Measurements from ENCODE around the gene KLHL41. TPM values are rescaled to one million over a fixed set of nuclear protein-coding genes. Genes with fewer than 3 reads are reported as not detected.
"Not testable (repeated sequence)": the region's sequence is repeated elsewhere in the genome, so short reads cannot be mapped to it uniquely, and the experiment has no call there.

KLHL41 gene
- total RNA-seq, 2 donors from 2014 or later: 0.37 to 0.61 TPM

GRCh38 chr2:169513926-169514325 lies 4.4 kb downstream of the KLHL41 start:
- H3K4me3 ChIP-seq: no peak overlapping the region
- H3K27ac ChIP-seq: no peak overlapping the region
- no peaks in the 10 kb centered on the region for H3K27me3 ChIP-seq
- no peaks in the 10 kb centered on the region for H3K9me3 ChIP-seq
- H3K36me3 ChIP-seq: no peaks in the 10 kb centered on the region
- no peak for TF ChIP-seq CTCF (IDR thresholded peaks at IDR 0.05)
- no peak for DNase-seq
- intact Hi-C loops (cut with DNase I): no loop called here
- H3K4me1 ChIP-seq: no peaks in the 10 kb centered on the region
- H3K9ac ChIP-seq (ENCODE audit: low read depth in 2 of 2, low read length in 2 of 2): no peak overlapping the region

- H3K4me3 ChIP-seq; H3K9ac ChIP-seq (ENCODE audit: low read depth in 2 of 2, low read length in 2 of 2); DNase-seq; H3K4me1 ChIP-seq; intact Hi-C loops (cut with DNase I); H3K36me3 ChIP-seq; H3K9me3 ChIP-seq; H3K27me3 ChIP-seq; H3K27ac ChIP-seq: not testable (repeated sequence)
Observed at GRCh38 chr2:169514758-169515157, 5.3 kb downstream of the KLHL41 start.

- H3K27ac ChIP-seq; H3K9ac ChIP-seq (ENCODE audit: low read depth in 2 of 2, low read length in 2 of 2); H3K9me3 ChIP-seq; H3K4me3 ChIP-seq; H3K4me1 ChIP-seq; intact Hi-C loops (cut with DNase I); H3K36me3 ChIP-seq; H3K27me3 ChIP-seq; DNase-seq: not testable (repeated sequence)
Observed at GRCh38 chr2:169516488-169516995, 7.0 kb downstream of the KLHL41 start.

GRCh38 chr2:169520896-169521295 lies 11.4 kb downstream of the KLHL41 start:
- H3K9ac ChIP-seq (ENCODE audit: low read depth in 2 of 2, low read length in 2 of 2): no peak overlapping the region
- H3K4me1 ChIP-seq: no peaks in the 10 kb centered on the region
- DNase-seq: no peak
- H3K36me3 ChIP-seq: no peaks in the 10 kb centered on the region
- intact Hi-C loops (cut with DNase I): no loop called here
- TF ChIP-seq CTCF (IDR thresholded peaks at IDR 0.05): no peak
- no peak overlapping the region for H3K27ac ChIP-seq
- no peaks in the 10 kb centered on the region for H3K27me3 ChIP-seq
- H3K9me3 ChIP-seq: no peaks in the 10 kb centered on the region
- no peak overlapping the region for H3K4me3 ChIP-seq

GRCh38 chr2:169523681-169524080 lies 14.2 kb downstream of the KLHL41 start:
- Histone ChIP-seq H3K27ac (no peak overlapping the region), H3K36me3 (no peaks in the 10 kb centered on the region), H3K9ac (ENCODE audit: low read depth in 2 of 2, low read length in 2 of 2) (no peak overlapping the region), H3K9me3 (no peaks in the 10 kb centered on the region), H3K27me3 (no peaks in the 10 kb centered on the region), H3K4me3 (no peak overlapping the region), H3K4me1 (no peaks in the 10 kb centered on the region)
- no peak for DNase-seq
- intact Hi-C loops (cut with DNase I): no loop called here
- no peak for TF ChIP-seq CTCF (IDR thresholded peaks at IDR 0.05)

- intact Hi-C loops (cut with DNase I): no loop called here
- H3K36me3 ChIP-seq: no peaks in the 10 kb centered on the region
- H3K27ac ChIP-seq: no peak overlapping the region
- DNase-seq: no peak
- H3K4me3 ChIP-seq: no peak overlapping the region
- no peaks in the 10 kb centered on the region for H3K27me3 ChIP-seq
- H3K4me1 ChIP-seq: no peaks in the 10 kb centered on the region
- no peaks in the 10 kb centered on the region for H3K9me3 ChIP-seq
- no peak for TF ChIP-seq CTCF (IDR thresholded peaks at IDR 0.05)
- no peak overlapping the region for H3K9ac ChIP-seq (ENCODE audit: low read depth in 2 of 2, low read length in 2 of 2)
Observed at GRCh38 chr2:169525434-169525833, 15.9 kb downstream of the KLHL41 start.

- Histone ChIP-seq H3K36me3 (no peaks in the 10 kb centered on the region), H3K4me3 (no peak overlapping the region), H3K9me3 (no peaks in the 10 kb centered on the region), H3K4me1 (no peaks in the 10 kb centered on the region), H3K27me3 (no peaks in the 10 kb centered on the region), H3K27ac (no peak overlapping the region), H3K9ac (ENCODE audit: low read depth in 2 of 2, low read length in 2 of 2) (no peak overlapping the region)
- no peak for TF ChIP-seq CTCF (IDR thresholded peaks at IDR 0.05)
- intact Hi-C loops (cut with DNase I): no loop called here
- DNase-seq: no peak
Observed at GRCh38 chr2:169526451-169526850, 16.9 kb downstream of the KLHL41 start.

Measured in colonic mucosa (tissue), 4 donors.